Measurements from ENCODE around the gene SEC22A.

- TF ChIP-seq POLR2A (IDR thresholded peaks at IDR 0.05; ENCODE audit: extremely low read depth, insufficient read length) = no peak
- TF ChIP-seq CTCF (IDR thresholded peaks at IDR 0.05; ENCODE audit: low read depth, low read length) = no peak
- no peak for TF ChIP-seq MYC (IDR thresholded peaks at IDR 0.05; ENCODE audit: low read depth, low read length)
Measured at GRCh38 chr3:123295171-123295900, 93.6 kb downstream of the SEC22A start.
